Mesodermal cell (in vitro differentiated cells): ENCODE measurements around the gene MMP20.

Experiments
- H3K27ac ChIP-seq: 2 replicates; pipeline ENCODE4 v1.7.0; 2013; ENCODE audit warnings: mild to moderate bottlenecking, low read depth, low read length, moderate library complexity; ENCODE audit not compliant: severe bottlenecking
- H3K36me3 ChIP-seq: 2 replicates; pipeline ENCODE4 v1.7.1; 2013; ENCODE audit warnings: mild to moderate bottlenecking, low read length, moderate library complexity; ENCODE audit not compliant: control insufficient read depth, insufficient read depth
- H3K4me1 ChIP-seq: one replicate; pipeline ENCODE4 v1.7.1; 2013; ENCODE audit warnings: mild to moderate bottlenecking, low read length; ENCODE audit not compliant: insufficient read depth, control insufficient read depth, poor library complexity, severe bottlenecking
- H3K4me3 ChIP-seq: 2 replicates; pipeline ENCODE4 v1.7.0; 2013; ENCODE audit warnings: low read length, control low read depth, mild to moderate bottlenecking; ENCODE audit not compliant: insufficient read depth, poor library complexity, severe bottlenecking; ENCODE audit errors: extremely low read depth
- H3K9me3 ChIP-seq: 2 replicates; pipeline ENCODE4 v1.7.1; 2013; ENCODE audit warnings: mild to moderate bottlenecking, low read length, moderate library complexity; ENCODE audit not compliant: control insufficient read depth
- WGBS, 2 experiments: methylation state at CpG; one replicate each; pipeline ENCODE4 v1.1.5; 2013; ENCODE audit warnings: missing lambda C conversion rate in 2 of 2; ENCODE audit not compliant: insufficient coverage in 2 of 2; 5-methylcytosine and 5-hydroxymethylcytosine counted together

MMP20 gene

GRCh38 chr11:102592634-102593581 lies 32.2 kb downstream of the MMP20 start:
- Histone ChIP-seq H3K27ac (no peak overlapping the region), H3K36me3 (no peaks in the 10 kb centered on the region), H3K9me3 (no peaks in the 10 kb centered on the region), H3K4me3 (no peak overlapping the region), H3K4me1 (no peaks in the 10 kb centered on the region)
- WGBS, 2 experiments, result 60 to 88% methylated on average over 4 to 6 of the region's 11 CpGs

- 100% methylated on average over 1 of the region's 1 CpG for WGBS, 2 experiments
- Histone ChIP-seq H3K9me3 (no peaks in the 10 kb centered on the region), H3K4me1 (no peaks in the 10 kb centered on the region), H3K27ac (no peak overlapping the region), H3K36me3 (no peaks in the 10 kb centered on the region), H3K4me3 (no peak overlapping the region)
Observed at GRCh38 chr11:102592131-102592530, 33.0 kb downstream of the MMP20 start.

GRCh38 chr11:102591160-102591718 lies 33.9 kb downstream of the MMP20 start:
- H3K27ac ChIP-seq, result no peak overlapping the region
- no peaks in the 10 kb centered on the region for H3K36me3 ChIP-seq
- 87% methylated on average over 2 to 3 of the region's 5 CpGs for WGBS, 2 experiments
- H3K4me3 ChIP-seq, result no peak overlapping the region
- no peaks in the 10 kb centered on the region for H3K4me1 ChIP-seq
- no peaks in the 10 kb centered on the region for H3K9me3 ChIP-seq

GRCh38 chr11:102590276-102591049 lies 34.7 kb downstream of the MMP20 start:
- Histone ChIP-seq H3K36me3 (no peaks in the 10 kb centered on the region), H3K27ac (no peak overlapping the region), H3K9me3 (no peaks in the 10 kb centered on the region), H3K4me3 (no peak overlapping the region), H3K4me1 (no peaks in the 10 kb centered on the region)
- WGBS, 2 experiments, result 89 to 96% methylated on average over 3 of the region's 6 CpGs

GRCh38 chr11:102589047-102589459 lies 36.1 kb downstream of the MMP20 start:
- WGBS, 2 experiments, result 94 to 96% methylated on average over 2 of the region's 2 CpGs

GRCh38 chr11:102587722-102588121 lies 37.4 kb downstream of the MMP20 start:
- no peaks in the 10 kb centered on the region for H3K36me3 ChIP-seq
- WGBS, 2 experiments, result no CpG with 5 or more reads among the region's 1 CpG

More at GRCh38 chr11:102589047-102589459, 36.1 kb downstream of the MMP20 start:
- Histone ChIP-seq H3K4me1 (no peaks in the 10 kb centered on the region), H3K36me3 (no peaks in the 10 kb centered on the region), H3K9me3 (no peaks in the 10 kb centered on the region), H3K4me3 (no peak overlapping the region), H3K27ac (no peak overlapping the region)

GRCh38 chr11:102583141-102583873 lies 41.8 kb downstream of the MMP20 start:
- WGBS, 2 experiments, result 67 to 93% methylated on average over 1 to 2 of the region's 2 CpGs

More at GRCh38 chr11:102587722-102588121, 37.4 kb downstream of the MMP20 start:
- Histone ChIP-seq H3K9me3 (no peaks in the 10 kb centered on the region), H3K4me1 (no peaks in the 10 kb centered on the region), H3K4me3 (no peak overlapping the region), H3K27ac (no peak overlapping the region)

GRCh38 chr11:102582140-102582539 lies 43.0 kb downstream of the MMP20 start:
- no peak overlapping the region for H3K27ac ChIP-seq
- 100% methylated on average over 1 of the region's 1 CpG for WGBS, 2 experiments
- H3K4me1 ChIP-seq, result no peaks in the 10 kb centered on the region
- no peaks in the 10 kb centered on the region for H3K9me3 ChIP-seq
- no peaks in the 10 kb centered on the region for H3K36me3 ChIP-seq
- H3K4me3 ChIP-seq, result no peak overlapping the region

More at GRCh38 chr11:102583141-102583873, 41.8 kb downstream of the MMP20 start:
- H3K9me3 ChIP-seq, result no peaks in the 10 kb centered on the region
- H3K36me3 ChIP-seq, result no peaks in the 10 kb centered on the region
- H3K4me1 ChIP-seq, result no peaks in the 10 kb centered on the region
- no peak overlapping the region for H3K27ac ChIP-seq
- no peak overlapping the region for H3K4me3 ChIP-seq

- Histone ChIP-seq H3K9me3 (no peaks in the 10 kb centered on the region), H3K36me3 (no peaks in the 10 kb centered on the region), H3K4me3 (no peak overlapping the region), H3K27ac (no peak overlapping the region), H3K4me1 (no peaks in the 10 kb centered on the region)
- 93% methylated on average over 3 of the region's 4 CpGs; no CpG with 5 or more reads in 1 of the 2 experiments for WGBS, 2 experiments
Observed at GRCh38 chr11:102581066-102581465, 44.1 kb downstream of the MMP20 start.
